ENCODE data around the gene SCN10A. TPM values are rescaled to one million over a fixed set of nuclear protein-coding genes. Genes with fewer than 3 reads are reported as not detected.
A peak's percentile ranks its signal among the peaks of the same experiment; 100 is the strongest.

Gene SCN10A
- total and polyA plus RNA-seq, 9 of the 15 experiments (the other 6 are each of a cell fraction or from before 2014, with no cell fraction given) = not detected

GRCh38 chr3:38669668-38670067 lies 146.3 kb downstream of the SCN10A start:
- CTCF ChIA-PET (ENCODE audit: low intra/inter-chr PET ratio) = no interaction called here

GRCh38 chr3:38662544-38662943 lies 153.5 kb downstream of the SCN10A start:
- ATAC-seq (peak; percentile 84), DNase-seq (ENCODE audit: extremely low read depth in 1 of 4, low spot score in 3 of 4) (peak in 1 of 4 experiments; percentile 57), FAIRE-seq (peak; percentile 29)
- no peaks in the 10 kb centered on the region for H3K36me3 ChIP-seq (ENCODE audit: control insufficient read depth, insufficient read depth, low read length)
- H3K9me3 ChIP-seq (replicated peaks; ENCODE audit: control insufficient read depth, insufficient read depth, low read depth, low read length) = no peaks in the 10 kb centered on the region
- H3K9me1 ChIP-seq (ENCODE audit: control insufficient read depth, insufficient read depth, low read length) = no peaks in the 10 kb centered on the region
- 0% methylated on average over 4 of the region's 4 CpGs for WGBS (ENCODE audit: insufficient coverage, low coverage, missing lambda C conversion rate)
- H3K4me1 ChIP-seq (replicated peaks in 1 of 2; ENCODE audit: control insufficient read depth in 2 of 2, insufficient read depth in 2 of 2, low read length in 2 of 2) = peaks cover 3 to 5% of the 10 kb centered on the region in 2 experiments; a peak in 4 of 5 replicates
- no peak overlapping the region for H3K27ac ChIP-seq (ENCODE audit: extremely low read depth, low read depth, low read length)
- no peaks in the 10 kb centered on the region for H3K79me2 ChIP-seq (ENCODE audit: control insufficient read depth, insufficient read depth, low read length)
- ChIA-PET CTCF (ENCODE audit: low intra/inter-chr PET ratio) (interaction anchor here (0.8 kb wide), 1 partner anchor 338 kb away, joined by 4 read pairs; no protein-coding TSS in a partner anchor), POLR2A (interaction anchor here (0.7 to 0.8 kb wide), 2 partner anchors 545 to 774 kb away, joined by 3 read pairs; no protein-coding TSS in a partner anchor)
- H3K27me3 ChIP-seq (ENCODE audit: control insufficient read depth in 2 of 2, insufficient read depth in 2 of 2, low read length in 2 of 2) = peaks cover 3 to 18% of the 10 kb centered on the region in 2 experiments; a peak in 4 of 5 replicates
- intact Hi-C loops (cut with micrococcal nuclease) (no loop called here), in situ Hi-C loops (cut with MboI) (no loop called here)
- no peaks in the 10 kb centered on the region for H4K20me1 ChIP-seq (replicated peaks; ENCODE audit: control insufficient read depth, insufficient read depth, low read length)
- no peak overlapping the region for H3K9ac ChIP-seq (ENCODE audit: insufficient read depth in 1 of 2, low read depth in 2 of 2, low read length in 2 of 2)
- H3K4me3 ChIP-seq = no peak overlapping the region
- BruUV-seq (replicated peaks) = no TSS peak
- no peak overlapping the region for H2AFZ ChIP-seq (ENCODE audit: low read depth, low read length)
- H3K4me2 ChIP-seq (ENCODE audit: insufficient read depth, low read length) = no peak overlapping the region
- TF ChIP-seq CTCFL (IDR thresholded peaks at IDR 0.05; ENCODE audit: borderline replicate concordance, insufficient read depth, low read depth, low read length, poor library complexity, severe bottlenecking) (no peak), ZNF589 (CRISPR knock-in tag; IDR thresholded peaks at IDR 0.05; ENCODE audit: low read depth) (no peak), MYC (IDR thresholded peaks at IDR 0.05; ENCODE audit: low read depth, low read length) (no peak), MYC (CRISPR knock-in tag; IDR thresholded peaks at IDR 0.05; ENCODE audit: borderline replicate concordance, low read depth) (no peak), PKNOX1 (IDR thresholded peaks at IDR 0.05) (peak; percentile 71), SOX6 (IDR thresholded peaks at IDR 0.05) (no peak), CBX3 (IDR thresholded peaks at IDR 0.05; ENCODE audit: borderline replicate concordance in 1 of 2, low read length in 2 of 2) (peak in 1 of 2 experiments; percentile 96; a peak in 2 of 3 replicates), POLR2B (IDR thresholded peaks at IDR 0.05; ENCODE audit: low read depth, partially characterized antibody) (no peak)

More at GRCh38 chr3:38669668-38670067, 146.3 kb downstream of the SCN10A start:
- in situ Hi-C loops (cut with MboI) = no loop called here
- H3K4me1 ChIP-seq (replicated peaks in 1 of 2; ENCODE audit: control insufficient read depth in 2 of 2, insufficient read depth in 2 of 2, low read length in 2 of 2) = no peaks in the 10 kb centered on the region
- no peak overlapping the region for H3K27ac ChIP-seq (ENCODE audit: extremely low read depth, low read depth, low read length)
- H3K36me3 ChIP-seq (ENCODE audit: control insufficient read depth, insufficient read depth, low read length) = no peaks in the 10 kb centered on the region
- POLR2A ChIA-PET = interaction anchor here (0.9 kb wide), 1 partner anchor 141 kb away, joined by 3 read pairs; no protein-coding TSS in a partner anchor
- no peak overlapping the region for H3K4me2 ChIP-seq (ENCODE audit: insufficient read depth, low read length)
- no peaks in the 10 kb centered on the region for H3K79me2 ChIP-seq (ENCODE audit: control insufficient read depth, insufficient read depth, low read length)
- BruUV-seq (replicated peaks) = no TSS peak
- no peak overlapping the region for H3K9ac ChIP-seq (ENCODE audit: insufficient read depth in 1 of 2, low read depth in 2 of 2, low read length in 2 of 2)
- FAIRE-seq (no peak), DNase-seq (ENCODE audit: extremely low read depth in 1 of 4, low spot score in 3 of 4) (no peak), ATAC-seq (no peak)
- H4K20me1 ChIP-seq (replicated peaks; ENCODE audit: control insufficient read depth, insufficient read depth, low read length) = no peaks in the 10 kb centered on the region
- no peak overlapping the region for H2AFZ ChIP-seq (ENCODE audit: low read depth, low read length)
- H3K27me3 ChIP-seq (ENCODE audit: control insufficient read depth in 2 of 2, insufficient read depth in 2 of 2, low read length in 2 of 2) = no peaks in the 10 kb centered on the region
- intact Hi-C loops (cut with micrococcal nuclease) = no loop called here
- H3K9me1 ChIP-seq (ENCODE audit: control insufficient read depth, insufficient read depth, low read length) = no peaks in the 10 kb centered on the region
- H3K4me3 ChIP-seq = no peak overlapping the region
- no peaks in the 10 kb centered on the region for H3K9me3 ChIP-seq (replicated peaks; ENCODE audit: control insufficient read depth, insufficient read depth, low read depth, low read length)
- WGBS (ENCODE audit: insufficient coverage, low coverage, missing lambda C conversion rate) = 1% methylated on average over 4 of the region's 4 CpGs
- no peak for TF ChIP-seq MIER1 (IDR thresholded peaks at IDR 0.05; ENCODE audit: low read depth)
- TF ChIP-seq CHD4 (IDR thresholded peaks at IDR 0.05; ENCODE audit: insufficient read depth, insufficient replicate concordance, low read depth, low read length, poor library complexity, severe bottlenecking) = no peak
- no peak for TF ChIP-seq DNMT1 (IDR thresholded peaks at IDR 0.05)
